ENCODE results near the gene FSTL4. TPM values are rescaled to one million over a fixed set of nuclear protein-coding genes. Genes with fewer than 3 reads are reported as not detected.

Gene FSTL4
- total and polyA plus RNA-seq, 4 donors, result 0.08 to 1.4 (median 0.31) TPM

DNA sequence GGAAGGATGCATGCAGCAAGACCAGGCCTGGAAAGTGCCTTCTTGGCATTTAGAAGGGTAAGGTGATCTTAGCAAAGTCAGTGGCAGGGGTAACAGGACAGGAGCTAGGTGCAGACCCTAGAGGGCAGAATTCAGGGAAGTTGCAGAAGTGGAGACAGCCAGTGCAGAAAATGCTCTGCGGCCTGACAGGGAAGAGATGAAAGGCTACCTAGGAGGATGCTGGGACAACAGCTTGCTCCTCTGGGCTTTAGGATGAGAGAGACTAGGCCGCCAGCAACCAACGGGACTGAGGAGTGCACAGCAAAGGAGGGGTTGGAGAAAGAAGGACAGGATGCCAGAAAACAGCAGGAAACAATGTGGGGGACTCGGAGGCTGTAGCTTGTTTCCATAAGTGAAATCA lies 219.9 kb downstream of the FSTL4 start:
- DNase-seq, result no peak
- TF ChIP-seq, protein P1, sequence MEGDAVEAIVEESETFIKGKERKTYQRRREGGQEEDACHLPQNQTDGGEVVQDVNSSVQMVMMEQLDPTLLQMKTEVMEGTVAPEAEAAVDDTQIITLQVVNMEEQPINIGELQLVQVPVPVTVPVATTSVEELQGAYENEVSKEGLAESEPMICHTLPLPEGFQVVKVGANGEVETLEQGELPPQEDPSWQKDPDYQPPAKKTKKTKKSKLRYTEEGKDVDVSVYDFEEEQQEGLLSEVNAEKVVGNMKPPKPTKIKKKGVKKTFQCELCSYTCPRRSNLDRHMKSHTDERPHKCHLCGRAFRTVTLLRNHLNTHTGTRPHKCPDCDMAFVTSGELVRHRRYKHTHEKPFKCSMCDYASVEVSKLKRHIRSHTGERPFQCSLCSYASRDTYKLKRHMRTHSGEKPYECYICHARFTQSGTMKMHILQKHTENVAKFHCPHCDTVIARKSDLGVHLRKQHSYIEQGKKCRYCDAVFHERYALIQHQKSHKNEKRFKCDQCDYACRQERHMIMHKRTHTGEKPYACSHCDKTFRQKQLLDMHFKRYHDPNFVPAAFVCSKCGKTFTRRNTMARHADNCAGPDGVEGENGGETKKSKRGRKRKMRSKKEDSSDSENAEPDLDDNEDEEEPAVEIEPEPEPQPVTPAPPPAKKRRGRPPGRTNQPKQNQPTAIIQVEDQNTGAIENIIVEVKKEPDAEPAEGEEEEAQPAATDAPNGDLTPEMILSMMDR (IDR thresholded peaks at IDR 0.05; ENCODE audit: control extremely low read depth, extremely low read depth), result no peak
- Histone ChIP-seq H3K27me3 (ENCODE audit: control insufficient read depth in 3 of 3, insufficient read depth in 3 of 3, low read length in 2 of 3) (peaks cover 0 to 3% (median 3%) of the 10 kb centered on the region in 3 donors), H3K9ac (ENCODE audit: insufficient read depth in 1 of 2, low read length in 2 of 2) (no peak overlapping the region), H3K9me3 (ENCODE audit: control insufficient read depth in 4 of 4, insufficient read depth in 3 of 4, low read length in 3 of 4) (peaks cover 0 to 2% (median 0%) of the 10 kb centered on the region in 4 donors), H3K36me3 (ENCODE audit: control insufficient read depth in 4 of 4, insufficient read depth in 4 of 4, low read length in 4 of 4) (no peaks in the 10 kb centered on the region), H3K4me3 (no peak overlapping the region), H3K4me1 (ENCODE audit: control insufficient read depth in 5 of 5, insufficient read depth in 5 of 5, low read length in 5 of 5) (peaks cover 0 to 15% (median 0%) of the 10 kb centered on the region in 5 donors), H3K27ac (ENCODE audit: low read depth in 1 of 2, low read length in 1 of 2) (no peak overlapping the region)
- 74 to 85% methylated on average over 4 of the region's 4 CpGs for WGBS, 2 donors
- no peak for ATAC-seq (ENCODE audit: insufficient read depth, low FRiP score)

DNA sequence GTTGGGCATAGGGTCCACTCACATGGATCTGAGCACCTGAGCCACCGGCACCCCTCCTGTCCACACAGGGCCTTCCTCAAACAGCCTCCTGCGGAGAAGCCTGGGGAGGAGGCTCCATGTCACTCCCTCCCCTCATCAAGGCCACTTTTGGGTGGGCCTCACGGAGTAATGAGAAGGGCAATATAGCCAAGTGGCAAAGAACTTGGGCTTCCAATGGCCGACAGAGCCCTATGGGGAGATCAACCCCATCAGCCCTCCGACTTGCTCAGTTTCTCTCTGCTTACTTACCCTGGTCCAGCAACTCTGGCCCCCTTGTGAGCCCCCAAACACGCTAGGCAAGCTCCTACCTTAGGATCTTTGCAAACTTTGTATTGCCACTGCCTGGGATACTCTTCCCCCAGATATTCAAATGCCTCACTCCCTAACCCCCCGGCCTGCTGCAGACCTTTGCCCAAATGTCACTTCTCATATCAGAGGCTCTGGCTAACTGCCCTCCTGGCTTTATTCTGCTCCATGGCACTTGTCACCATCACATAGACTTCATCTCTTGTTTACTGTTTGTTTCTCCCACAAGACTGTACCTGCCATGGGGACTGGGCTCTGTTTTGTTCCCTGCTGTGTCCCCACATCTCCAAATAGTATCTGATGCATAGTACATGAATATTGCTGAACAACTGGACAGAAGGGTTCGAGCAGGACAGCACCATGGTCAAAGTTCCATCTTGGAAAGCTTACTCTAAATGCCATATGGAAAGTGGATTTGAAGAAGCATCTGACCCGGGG lies 220.8 kb downstream of the FSTL4 start:
- WGBS, 2 donors, result 91 to 93% methylated on average over 9 of the region's 9 CpGs
- no peak overlapping the region for H3K27ac ChIP-seq (ENCODE audit: low read depth in 1 of 2, low read length in 1 of 2)
- no peak for DNase-seq

DNA sequence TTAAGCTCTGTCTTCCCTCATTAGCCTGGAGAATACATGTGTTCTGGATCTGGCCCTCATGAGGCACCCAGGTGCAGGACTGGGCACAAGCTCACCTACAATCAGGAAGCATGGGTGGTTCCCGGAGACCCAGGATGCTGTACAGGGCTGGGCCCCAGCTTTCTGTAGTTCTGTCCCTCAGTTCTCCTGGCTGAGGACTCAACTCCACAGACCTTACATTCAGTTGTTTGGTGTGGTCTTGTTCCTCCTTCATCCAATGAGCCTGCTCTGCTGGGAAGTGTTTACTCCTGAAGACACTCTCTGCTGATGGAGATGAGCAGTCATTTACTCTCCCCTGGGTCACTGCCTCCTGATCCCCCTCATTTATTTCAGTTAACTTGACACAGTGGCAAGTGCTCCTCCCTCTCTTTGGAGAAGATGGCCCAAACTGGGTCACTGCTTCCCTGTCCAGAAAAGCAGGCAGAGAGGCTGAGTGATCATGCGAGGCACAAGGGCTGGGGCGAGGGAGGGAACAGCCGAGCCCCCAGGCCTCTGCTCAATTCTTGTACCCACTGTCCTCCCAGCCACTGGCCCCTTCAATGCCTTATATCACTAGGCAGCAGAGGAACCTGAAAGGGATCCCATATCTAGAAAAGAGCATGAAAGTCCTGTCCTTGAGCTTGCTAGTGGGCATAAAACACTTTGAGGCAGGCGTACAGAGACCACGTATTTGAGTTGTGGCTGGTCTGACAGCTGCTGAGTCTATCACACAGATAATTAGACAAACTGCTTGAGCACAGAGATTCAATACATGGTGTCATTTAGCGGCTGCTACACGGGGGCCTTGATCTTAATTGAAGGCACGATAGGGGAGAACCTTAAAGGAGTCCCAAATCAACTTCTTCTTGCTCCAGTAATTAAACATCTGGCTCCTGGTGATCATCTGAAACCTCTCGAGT lies 221.7 kb downstream of the FSTL4 start:
- H3K4me3 ChIP-seq, result no peak overlapping the region
- peaks cover 0 to 2% (median 0%) of the 10 kb centered on the region in 4 donors for H3K9me3 ChIP-seq (ENCODE audit: control insufficient read depth in 4 of 4, insufficient read depth in 3 of 4, low read length in 3 of 4)
- WGBS, 2 donors, result 91 to 92% methylated on average over 10 of the region's 10 CpGs
- ATAC-seq (ENCODE audit: insufficient read depth, low FRiP score), result no peak
- TF ChIP-seq, protein P1 (IDR thresholded peaks at IDR 0.05; ENCODE audit: control extremely low read depth, extremely low read depth), result no peak
- no peaks in the 10 kb centered on the region for H3K36me3 ChIP-seq (ENCODE audit: control insufficient read depth in 4 of 4, insufficient read depth in 4 of 4, low read length in 4 of 4)
- H3K27me3 ChIP-seq (ENCODE audit: control insufficient read depth in 3 of 3, insufficient read depth in 3 of 3, low read length in 2 of 3), result peaks cover 0 to 3% (median 0%) of the 10 kb centered on the region in 3 donors
- H3K9ac ChIP-seq (ENCODE audit: insufficient read depth in 1 of 2, low read length in 2 of 2), result no peak overlapping the region
- H3K4me1 ChIP-seq (ENCODE audit: control insufficient read depth in 5 of 5, insufficient read depth in 5 of 5, low read length in 5 of 5), result no peaks in the 10 kb centered on the region
- H3K27ac ChIP-seq (ENCODE audit: low read depth in 1 of 2, low read length in 1 of 2), result no peak overlapping the region
- DNase-seq, result no peak

More for the DNA sequence above, 220.8 kb downstream of the FSTL4 start:
- no peak for ATAC-seq (ENCODE audit: insufficient read depth, low FRiP score)
- Histone ChIP-seq H3K4me1 (ENCODE audit: control insufficient read depth in 5 of 5, insufficient read depth in 5 of 5, low read length in 5 of 5) (peaks cover 0 to 6% (median 0%) of the 10 kb centered on the region in 5 donors), H3K36me3 (ENCODE audit: control insufficient read depth in 4 of 4, insufficient read depth in 4 of 4, low read length in 4 of 4) (no peaks in the 10 kb centered on the region), H3K9ac (ENCODE audit: insufficient read depth in 1 of 2, low read length in 2 of 2) (no peak overlapping the region), H3K4me3 (no peak overlapping the region), H3K27me3 (ENCODE audit: control insufficient read depth in 3 of 3, insufficient read depth in 3 of 3, low read length in 2 of 3) (peaks cover 0 to 3% (median 0%) of the 10 kb centered on the region in 3 donors), H3K9me3 (ENCODE audit: control insufficient read depth in 4 of 4, insufficient read depth in 3 of 4, low read length in 3 of 4) (peaks cover 0 to 2% (median 0%) of the 10 kb centered on the region in 4 donors)
- TF ChIP-seq, protein P1 (IDR thresholded peaks at IDR 0.05; ENCODE audit: control extremely low read depth, extremely low read depth), result no peak
